Astrocyte (in vitro differentiated cells and primary cell): ENCODE measurements around the gene KIAA0513. TPM values are rescaled to one million over a fixed set of nuclear protein-coding genes. Genes with fewer than 3 reads are reported as not detected.
"Not testable (repeated sequence)": the region's sequence is repeated elsewhere in the genome, so short reads cannot be mapped to it uniquely, and the experiment has no call there.

Experiments
- DNase-seq: peaks from one replicate; pipeline ENCODE4 v3.0.0-alpha.2; 2010; ENCODE audit warnings: low read depth
- FAIRE-seq: peaks from 2 replicates; lab custom pipeline; 2011; peaks lifted over from hg19 to GRCh38; lab: Jason Lieb, UNC
- H2AFZ ChIP-seq: 2 replicates; pipeline ENCODE4 v1.6.0; 2012; ENCODE audit warnings: low read depth, low read length, inconsistent platforms
- H3K27ac ChIP-seq: 2 replicates; pipeline ENCODE4 v1.5.1; 2011; ENCODE audit warnings: low read depth, low read length, inconsistent platforms
- H3K27me3 ChIP-seq: 2 replicates; pipeline ENCODE4 v1.6.0; 2011; ENCODE audit warnings: low read length, inconsistent platforms; ENCODE audit not compliant: insufficient read depth
- H3K36me3 ChIP-seq: 2 replicates; pipeline ENCODE4 v1.5.1; 2011; ENCODE audit warnings: low read length, inconsistent platforms; ENCODE audit not compliant: insufficient read depth
- H3K4me1 ChIP-seq: 2 replicates; pipeline ENCODE4 v1.5.1; 2011; ENCODE audit warnings: low read length, inconsistent platforms; ENCODE audit not compliant: insufficient read depth
- H3K4me2 ChIP-seq: 2 replicates; pipeline ENCODE4 v1.6.0; 2012; ENCODE audit warnings: low read length, inconsistent platforms
- H3K4me3 ChIP-seq: 2 replicates; pipeline ENCODE4 v1.5.1; 2011; ENCODE audit warnings: low read depth, mild to moderate bottlenecking, low read length, inconsistent platforms; ENCODE audit not compliant: insufficient read depth
- H3K79me2 ChIP-seq: 2 replicates; pipeline ENCODE4 v1.6.0; 2012; ENCODE audit warnings: mild to moderate bottlenecking, low read length, inconsistent platforms; ENCODE audit not compliant: insufficient read depth
- H3K9ac ChIP-seq: 2 replicates; pipeline ENCODE4 v1.6.0; 2012; ENCODE audit warnings: mild to moderate bottlenecking, low read length, inconsistent platforms
- H3K9me3 ChIP-seq: 2 replicates; pipeline ENCODE4 v1.5.1; 2012; ENCODE audit warnings: low read depth, mild to moderate bottlenecking, low read length, inconsistent platforms; ENCODE audit not compliant: insufficient read depth
- H4K20me1 ChIP-seq: 2 replicates; pipeline ENCODE4 v1.6.0; 2012; ENCODE audit warnings: low read length, inconsistent platforms; ENCODE audit not compliant: insufficient read depth
- H3K27ac Mint-ChIP-seq: one replicate; pipeline ENCODE4 v1.8.0; 2021; ENCODE audit warnings: mild to moderate bottlenecking, mixed read lengths; ENCODE audit not compliant: unreplicated experiment
- H3K27me3 Mint-ChIP-seq: one replicate; pipeline ENCODE4 v1.8.0; 2021; ENCODE audit warnings: low read depth, mixed read lengths; ENCODE audit not compliant: unreplicated experiment
- H3K36me3 Mint-ChIP-seq: one replicate; pipeline ENCODE4 v1.8.0; 2021; ENCODE audit warnings: low read depth, mixed read lengths; ENCODE audit not compliant: unreplicated experiment
- H3K4me1 Mint-ChIP-seq: one replicate; pipeline ENCODE4 v1.8.0; 2021; ENCODE audit warnings: low read depth, mixed read lengths; ENCODE audit not compliant: unreplicated experiment
- H3K4me3 Mint-ChIP-seq: one replicate; pipeline ENCODE4 v1.8.0; 2021; ENCODE audit warnings: mild to moderate bottlenecking, moderate library complexity, mixed read lengths; ENCODE audit not compliant: unreplicated experiment
- H3K9me3 Mint-ChIP-seq: one replicate; pipeline ENCODE4 v1.8.0; 2021; ENCODE audit warnings: mild to moderate bottlenecking, mixed read lengths; ENCODE audit not compliant: unreplicated experiment
- EZH2 ChIP-seq: IDR thresholded peaks from 2 replicates; pipeline ENCODE4 v1.6.1; 2012; ENCODE audit warnings: mild to moderate bottlenecking, low read length, inconsistent platforms; ENCODE audit not compliant: insufficient read depth
- total RNA-seq: library from RNA; stranded (reverse); gene quantifications from 2 replicates; pipeline ENCODE4 v1.2.1, GENCODE V29; 2021
- TF ChIP-seq, protein P1 (sequence below): IDR thresholded peaks from 2 replicates; pipeline ENCODE4 v1.5.1; 2011; ENCODE audit warnings: low read depth, mild to moderate bottlenecking, inconsistent platforms, low read length, moderate library complexity; ENCODE audit not compliant: insufficient read depth

Gene KIAA0513
- total RNA-seq, 1 donor from 2014 or later = 7.5 TPM

DNA sequence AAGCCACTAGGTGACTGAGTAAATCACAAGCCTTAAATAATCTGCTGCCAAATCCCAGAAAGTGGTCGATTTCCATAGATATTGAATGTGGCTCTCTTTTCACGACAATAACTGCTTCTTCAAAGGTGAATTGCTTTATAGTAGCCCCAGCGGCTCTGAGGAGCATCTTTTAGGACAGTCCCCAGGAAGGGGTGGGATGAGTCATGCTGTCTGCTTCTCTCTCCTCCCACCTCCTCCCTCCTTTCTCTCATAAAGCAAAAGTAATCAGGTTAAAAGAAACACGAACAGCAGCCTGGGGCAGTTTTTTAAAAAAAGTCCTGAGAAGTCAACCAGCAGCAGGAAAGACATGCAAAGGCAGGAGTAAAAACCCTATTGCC lies 1.8 kb downstream of the KIAA0513 start:
- no peak overlapping the region for H3K27ac Mint-ChIP-seq

DNA sequence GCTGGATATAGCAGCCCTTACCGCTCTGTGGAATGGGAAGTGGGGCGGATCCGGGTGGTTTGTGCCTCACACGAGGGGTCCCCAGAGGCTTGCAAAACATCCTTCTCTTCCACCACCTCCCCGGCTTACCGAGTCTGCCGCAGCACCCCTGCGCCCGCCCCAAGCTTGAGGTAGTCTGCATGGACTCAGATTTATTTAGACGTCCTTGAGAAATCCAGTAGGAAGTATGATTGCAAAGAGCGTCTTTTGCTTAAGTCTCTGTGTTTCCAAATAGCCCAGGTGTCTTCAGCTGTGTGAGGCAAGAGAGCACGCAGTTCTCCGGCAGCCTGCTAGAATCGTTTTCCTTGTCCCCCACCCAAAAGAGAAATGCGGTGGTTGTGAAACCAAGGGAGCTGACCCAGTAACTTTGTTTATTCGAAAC lies 2.4 kb downstream of the KIAA0513 start:
- Histone ChIP-seq H3K36me3 (no peaks in the 10 kb centered on the region), H3K27ac (no peak overlapping the region), H3K79me2 (peaks cover 5% of the 10 kb centered on the region), H3K4me3 (no peak overlapping the region), H3K9ac (peak overlapping the region; percentile 90), H3K27me3 (no peaks in the 10 kb centered on the region), H3K9me3 (no peaks in the 10 kb centered on the region), H4K20me1 (peaks cover 21% of the 10 kb centered on the region), H3K4me1 (peaks cover 19% of the 10 kb centered on the region), H3K4me2 (peak overlapping the region; percentile 97), H2AFZ (no peak overlapping the region)
- peaks cover 17% of the 10 kb centered on the region for H3K4me1 Mint-ChIP-seq
- TF ChIP-seq EZH2 = no peak
- TF ChIP-seq, protein P1, sequence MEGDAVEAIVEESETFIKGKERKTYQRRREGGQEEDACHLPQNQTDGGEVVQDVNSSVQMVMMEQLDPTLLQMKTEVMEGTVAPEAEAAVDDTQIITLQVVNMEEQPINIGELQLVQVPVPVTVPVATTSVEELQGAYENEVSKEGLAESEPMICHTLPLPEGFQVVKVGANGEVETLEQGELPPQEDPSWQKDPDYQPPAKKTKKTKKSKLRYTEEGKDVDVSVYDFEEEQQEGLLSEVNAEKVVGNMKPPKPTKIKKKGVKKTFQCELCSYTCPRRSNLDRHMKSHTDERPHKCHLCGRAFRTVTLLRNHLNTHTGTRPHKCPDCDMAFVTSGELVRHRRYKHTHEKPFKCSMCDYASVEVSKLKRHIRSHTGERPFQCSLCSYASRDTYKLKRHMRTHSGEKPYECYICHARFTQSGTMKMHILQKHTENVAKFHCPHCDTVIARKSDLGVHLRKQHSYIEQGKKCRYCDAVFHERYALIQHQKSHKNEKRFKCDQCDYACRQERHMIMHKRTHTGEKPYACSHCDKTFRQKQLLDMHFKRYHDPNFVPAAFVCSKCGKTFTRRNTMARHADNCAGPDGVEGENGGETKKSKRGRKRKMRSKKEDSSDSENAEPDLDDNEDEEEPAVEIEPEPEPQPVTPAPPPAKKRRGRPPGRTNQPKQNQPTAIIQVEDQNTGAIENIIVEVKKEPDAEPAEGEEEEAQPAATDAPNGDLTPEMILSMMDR = no peak
- no peak overlapping the region for H3K4me3 Mint-ChIP-seq
- H3K36me3 Mint-ChIP-seq = peaks cover 2% of the 10 kb centered on the region
- H3K9me3 Mint-ChIP-seq = no peaks in the 10 kb centered on the region
- DNase-seq (no peak), FAIRE-seq (no peak)
- peaks cover 4% of the 10 kb centered on the region for H3K27me3 Mint-ChIP-seq
- no peak overlapping the region for H3K27ac Mint-ChIP-seq

More for the DNA sequence above, 1.8 kb downstream of the KIAA0513 start:
- peaks cover 17% of the 10 kb centered on the region for H3K4me1 Mint-ChIP-seq
- Histone ChIP-seq H3K4me1 (peaks cover 19% of the 10 kb centered on the region), H3K27me3 (no peaks in the 10 kb centered on the region), H3K4me3 (peak overlapping the region; percentile 84), H3K79me2 (peaks cover 5% of the 10 kb centered on the region), H4K20me1 (peaks cover 19% of the 10 kb centered on the region), H3K27ac (peak overlapping the region; percentile 61), H3K36me3 (no peaks in the 10 kb centered on the region), H3K9me3 (no peaks in the 10 kb centered on the region), H3K4me2 (peak overlapping the region; percentile 97), H2AFZ (peak overlapping the region; percentile 29), H3K9ac (peak overlapping the region; percentile 90)
- no peaks in the 10 kb centered on the region for H3K9me3 Mint-ChIP-seq
- H3K36me3 Mint-ChIP-seq = peaks cover 2% of the 10 kb centered on the region
- DNase-seq = peak; percentile 49
- no peak for FAIRE-seq
- TF ChIP-seq, protein P1 = no peak
- no peak for TF ChIP-seq EZH2
- peaks cover 4% of the 10 kb centered on the region for H3K27me3 Mint-ChIP-seq
- no peak overlapping the region for H3K4me3 Mint-ChIP-seq

DNA sequence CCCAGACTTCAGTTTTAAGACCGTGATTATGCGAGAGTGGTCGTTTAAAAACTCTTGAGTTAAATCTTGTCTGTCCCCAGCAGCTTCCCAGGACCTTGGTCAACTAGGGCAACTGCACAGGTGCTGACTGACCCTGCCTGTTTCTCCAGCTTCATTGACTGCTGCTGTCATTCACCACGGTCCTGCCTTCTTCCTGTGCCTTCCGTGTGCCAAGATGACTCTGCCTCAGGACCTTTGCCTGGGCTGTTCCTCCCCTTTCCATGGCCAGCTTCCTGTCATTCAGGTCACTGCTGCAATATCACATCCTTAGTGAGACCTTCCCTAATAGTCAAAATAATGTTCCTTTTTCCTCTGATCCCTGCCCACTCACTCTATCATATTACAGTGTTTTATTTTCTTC lies 3.9 kb downstream of the KIAA0513 start:
- peaks cover 2% of the 10 kb centered on the region for H3K36me3 Mint-ChIP-seq
- FAIRE-seq (no peak), DNase-seq (no peak)
- Histone ChIP-seq H3K79me2 (peaks cover 5% of the 10 kb centered on the region), H3K27ac (no peak overlapping the region), H3K4me2 (no peak overlapping the region), H3K27me3 (no peaks in the 10 kb centered on the region), H2AFZ (no peak overlapping the region), H3K36me3 (no peaks in the 10 kb centered on the region), H3K4me3 (no peak overlapping the region), H4K20me1 (peaks cover 25% of the 10 kb centered on the region), H3K9ac (no peak overlapping the region), H3K9me3 (no peaks in the 10 kb centered on the region), H3K4me1 (peaks cover 20% of the 10 kb centered on the region)
- no peak for TF ChIP-seq EZH2
- TF ChIP-seq, protein P1 = no peak
- no peak overlapping the region for H3K4me3 Mint-ChIP-seq
- H3K27me3 Mint-ChIP-seq = peaks cover 4% of the 10 kb centered on the region
- no peak overlapping the region for H3K27ac Mint-ChIP-seq
- H3K9me3 Mint-ChIP-seq = no peaks in the 10 kb centered on the region
- H3K4me1 Mint-ChIP-seq = peaks cover 15% of the 10 kb centered on the region

DNA sequence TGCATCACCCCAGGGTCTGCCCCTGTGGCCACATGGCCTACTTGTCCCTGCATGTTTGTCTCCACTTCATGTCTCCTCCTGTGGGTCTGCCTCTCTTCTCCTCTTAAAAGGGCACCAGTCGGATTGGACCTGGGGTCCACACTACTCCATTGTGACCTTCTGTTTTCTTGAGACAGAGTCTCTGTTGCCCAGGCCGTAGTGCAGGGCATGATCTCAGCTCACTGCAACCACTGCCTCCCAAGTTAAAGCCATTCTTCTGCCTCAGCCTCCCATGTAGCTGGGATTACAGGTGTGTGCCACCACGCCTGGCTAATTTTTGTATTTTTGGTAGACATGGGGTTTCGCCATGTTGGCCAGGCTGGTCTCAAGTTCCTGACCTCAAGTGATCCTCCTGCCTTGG lies 4.6 kb downstream of the KIAA0513 start:
- peaks cover 25% of the 10 kb centered on the region for H4K20me1 ChIP-seq
- not testable (repeated sequence) for H3K4me2 ChIP-seq, H3K9me3 ChIP-seq, H3K9me3 Mint-ChIP-seq, H2AFZ ChIP-seq, H3K4me3 Mint-ChIP-seq, FAIRE-seq, H3K27me3 Mint-ChIP-seq, H3K36me3 ChIP-seq, H3K4me3 ChIP-seq, H3K27ac Mint-ChIP-seq, H3K36me3 Mint-ChIP-seq, H3K27ac ChIP-seq, DNase-seq, H3K79me2 ChIP-seq, H3K27me3 ChIP-seq, H3K9ac ChIP-seq
- peaks cover 15% of the 10 kb centered on the region for H3K4me1 Mint-ChIP-seq
- H3K4me1 ChIP-seq = peaks cover 25% of the 10 kb centered on the region
